ENCODE measurements around the gene FAM20C.

DNA sequence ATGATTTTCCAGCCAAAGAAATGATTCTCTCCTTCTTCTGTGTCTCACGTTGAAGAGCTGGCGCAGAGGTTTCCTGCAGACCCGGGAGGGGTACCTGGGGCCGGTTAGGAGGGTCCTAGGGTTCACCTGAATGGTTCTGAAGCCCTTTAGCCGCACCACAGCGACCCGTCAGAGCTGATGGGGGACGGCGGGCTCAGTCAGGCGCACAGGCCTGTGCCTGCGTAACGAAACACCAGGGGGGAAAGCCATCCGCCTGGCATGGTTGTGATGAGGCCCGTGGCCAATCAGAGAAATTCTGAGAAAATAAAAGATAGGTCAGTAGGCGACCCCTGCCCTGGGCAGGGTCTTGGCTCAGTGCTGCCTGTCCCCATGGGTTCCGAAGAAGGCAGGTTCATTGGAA is 35.6 kb downstream of the FAM20C start:
- TF ChIP-seq CTCF (IDR thresholded peaks at IDR 0.05) (no peak), POLR2AphosphoS5 (IDR thresholded peaks at IDR 0.05; ENCODE audit: low read depth, low read length) (no peak), TCF7L2 (IDR thresholded peaks at IDR 0.05; ENCODE audit: low read depth, low read length) (no peak), SIN3A (IDR thresholded peaks at IDR 0.05; ENCODE audit: borderline replicate concordance, insufficient read depth, low read depth, low read length) (no peak), REST (IDR thresholded peaks at IDR 0.05; ENCODE audit: insufficient read depth in 1 of 2, low read depth in 2 of 2, low read length in 1 of 2) (no peak)

Measured in Panc1 (cell line).